HCT116 (cell line): ENCODE results near the gene CAPN13. TPM values are rescaled to one million over a fixed set of nuclear protein-coding genes. Genes with fewer than 3 reads are reported as not detected.

ENCODE experiments used
- ATAC-seq: fragments of 200-7000 bp; cut with Tn5 transposase; 2 replicates; pipeline ENCODE4 v1.9.1; 2020; ENCODE audit warnings: mild to moderate bottlenecking, moderate library complexity
- BruUV-seq: library from RNA; stranded (reverse); fragments of 400-500 nt; replicated peaks from 2 replicates; lab custom pipeline; 2021; lab: Mats Ljungman, UMichigan
- CTCF ChIA-PET: fragments of 300-600 bp; sonication (Branson Sonifier 250); formaldehyde crosslinking; loops from one replicate; lab custom pipeline; 2021; ENCODE audit warnings: antibody characterized with exemption; lab: Charles Lee
- POLR2A ChIA-PET: fragments of 300-600, 350-600 bp; sonication (Branson Sonifier 250); formaldehyde crosslinking; loops from one replicate; lab custom pipeline; 2021; ENCODE audit warnings: antibody characterized with exemption; lab: Charles Lee
- RAD21 ChIA-PET, 2 experiments: fragments of 300-600 bp; sonication (Branson Sonifier 250); formaldehyde crosslinking; loops; one replicate each; lab custom pipeline; 2023; ENCODE audit warnings: low total read pairs in 2 of 2; ENCODE audit not compliant: uncharacterized antibody in 2 of 2, unreplicated experiment in 2 of 2, low non-redundant PET in 1 of 2; lab: Charles Lee
- DNase-seq: peaks from one replicate; pipeline ENCODE4 v3.0.0-alpha.2; 2010; ENCODE audit warnings: low read depth, low spot score
- H2AFZ ChIP-seq: fragments of 200-600 bp; shearing (Covaris generic), sonication (generic); 2 replicates; pipeline ENCODE4 v1.6.1; 2017; ENCODE audit warnings: low read depth, mixed run types, mixed read lengths, antibody characterized with exemption, low read length; ENCODE audit not compliant: poor library complexity, severe bottlenecking
- H3K27ac ChIP-seq: 2 replicates; pipeline ENCODE4 v1.5.1; 2012; ENCODE audit warnings: low read depth, low read length
- H3K27me3 ChIP-seq: fragments of 200-600 bp; sonication (generic); 2 replicates; pipeline ENCODE4 v1.6.1; 2016; ENCODE audit warnings: mixed run types, low read length, mixed read lengths; ENCODE audit not compliant: insufficient read depth
- H3K36me3 ChIP-seq, 2 experiments: fragments of 200-500 bp in 1 of 2; fragments of 200-600 bp in 1 of 2; sonication (Bioruptor generic) in 1 of 2; sonication (generic) in 1 of 2; 2 replicates each; pipeline versions ENCODE4 v1.5.1 to v1.6.1; 2014 to 2016; ENCODE audit warnings: low read length in 2 of 2, inconsistent platforms in 1 of 2, mixed read lengths in 1 of 2, mixed run types in 1 of 2; ENCODE audit not compliant: insufficient read depth in 2 of 2, control insufficient read depth in 1 of 2
- H3K4me1 ChIP-seq, 2 experiments: fragments of 200-600 bp in 1 of 2; sonication (generic) in 1 of 2; 2 replicates each; pipeline versions ENCODE4 v1.5.1 to v1.6.1; 2012 to 2017; ENCODE audit warnings: low read length in 2 of 2, inconsistent platforms in 1 of 2, mild to moderate bottlenecking in 1 of 2, mixed read lengths in 1 of 2, mixed run types in 1 of 2, moderate library complexity in 1 of 2; ENCODE audit not compliant: insufficient read depth in 2 of 2, control insufficient read depth in 1 of 2
- H3K4me2 ChIP-seq: fragments of 200-600 bp; sonication (generic); 2 replicates; pipeline ENCODE4 v1.6.1; 2017; ENCODE audit warnings: mixed run types, low read length, mixed read lengths
- H3K4me3 ChIP-seq, 2 experiments: fragments of 200-600 bp in 1 of 2; sonication (generic) in 1 of 2; replicated peaks in 1 of 2; 2 replicates each; pipeline ENCODE4 v1.5.1; 2011 to 2016; ENCODE audit warnings: low read length in 2 of 2, control low read depth in 1 of 2, low read depth in 1 of 2, mild to moderate bottlenecking in 1 of 2, mixed read lengths in 1 of 2, mixed run types in 1 of 2
- H3K79me2 ChIP-seq: fragments of 200-600 bp; sonication (generic); 2 replicates; pipeline ENCODE4 v1.6.1; 2017; ENCODE audit warnings: mild to moderate bottlenecking, mixed run types, low read length, moderate library complexity, mixed read lengths; ENCODE audit not compliant: insufficient read depth
- H3K9ac ChIP-seq: fragments of 200-600 bp; sonication (generic); 2 replicates; pipeline ENCODE4 v1.6.1; 2016; ENCODE audit warnings: low read length, mixed read lengths
- H3K9me2 ChIP-seq: fragments of 200-600 bp; sonication (generic), shearing (Covaris generic); 2 replicates; pipeline ENCODE4 v1.6.1; 2017; ENCODE audit warnings: mixed run types, mild to moderate bottlenecking, moderate library complexity; ENCODE audit not compliant: insufficient read depth
- H3K9me3 ChIP-seq, 2 experiments: fragments of 200-500 bp in 1 of 2; fragments of 200-600 bp in 1 of 2; sonication (Bioruptor generic) in 1 of 2; sonication (generic) in 1 of 2; 2 replicates each; pipeline ENCODE4 v1.6.1; 2014 to 2017; ENCODE audit warnings: low read length in 2 of 2, mixed read lengths in 2 of 2, inconsistent platforms in 1 of 2, low read depth in 1 of 2, mild to moderate bottlenecking in 1 of 2, mixed run types in 1 of 2, moderate library complexity in 1 of 2; ENCODE audit not compliant: control insufficient read depth in 1 of 2, insufficient read depth in 1 of 2
- H4K20me1 ChIP-seq: fragments of 200-600 bp; sonication (generic), shearing (Covaris generic); 2 replicates; pipeline ENCODE4 v1.6.1; 2017; ENCODE audit warnings: mixed run types, mild to moderate bottlenecking, moderate library complexity; ENCODE audit not compliant: insufficient read depth
- CBX3 ChIP-seq: IDR thresholded peaks from 2 replicates; pipeline ENCODE4 v1.6.1; 2012; ENCODE audit warnings: low read depth
- CEBPB ChIP-seq: IDR thresholded peaks from 2 replicates; pipeline ENCODE4 v1.6.1; 2012; ENCODE audit warnings: low read depth
- ELF1 ChIP-seq: IDR thresholded peaks from 2 replicates; pipeline ENCODE4 v1.6.1; 2012; ENCODE audit warnings: low read depth, borderline replicate concordance
- EZH2 ChIP-seq: fragments of 200-600 bp; sonication (generic); IDR thresholded peaks from 2 replicates; pipeline ENCODE4 v1.6.1; 2017; ENCODE audit warnings: antibody characterized with exemption, mixed run types
- EZH2phosphoT487 ChIP-seq: fragments of 200-600 bp; IDR thresholded peaks from 2 replicates; pipeline ENCODE4 v1.6.1; 2018; ENCODE audit warnings: antibody characterized with exemption, borderline replicate concordance
- FOSL1 ChIP-seq: IDR thresholded peaks from 2 replicates; pipeline ENCODE4 v1.6.1; 2012; ENCODE audit warnings: low read depth
- JUND ChIP-seq: IDR thresholded peaks from 2 replicates; pipeline ENCODE4 v1.6.1; 2012
- POLR2A ChIP-seq: IDR thresholded peaks from 2 replicates; pipeline ENCODE4 v1.7.0; 2011; ENCODE audit warnings: borderline replicate concordance; ENCODE audit not compliant: insufficient read depth, insufficient read length; ENCODE audit errors: extremely low read depth
- RAD21 ChIP-seq: IDR thresholded peaks from 2 replicates; pipeline ENCODE4 v1.6.1; 2012; ENCODE audit warnings: low read depth, mild to moderate bottlenecking
- SP1 ChIP-seq: IDR thresholded peaks from 2 replicates; pipeline ENCODE4 v1.6.1; 2012; ENCODE audit warnings: low read depth
- SRF ChIP-seq: IDR thresholded peaks from 2 replicates; pipeline ENCODE4 v1.6.1; 2012; ENCODE audit warnings: low read depth
- YY1 ChIP-seq: IDR thresholded peaks from 2 replicates; pipeline ENCODE4 v1.6.1; 2011; ENCODE audit warnings: low read length, low read depth, moderate library complexity, mild to moderate bottlenecking; ENCODE audit not compliant: insufficient replicate concordance; ENCODE audit errors: extremely low read depth
- ZFX ChIP-seq: fragments of 450-650 bp; IDR thresholded peaks from 2 replicates; pipeline ENCODE4 v1.6.1; 2017
- ZNF274 ChIP-seq: fragments of 200-500 bp; sonication (Bioruptor generic); IDR thresholded peaks from 2 replicates; pipeline ENCODE4 v1.6.1; 2014; ENCODE audit warnings: mild to moderate bottlenecking, low read depth, low read length, inconsistent platforms
- intact Hi-C: fragments of 100-400 bp; cut with micrococcal nuclease; formaldehyde crosslinking; loops from 2 replicates; pipeline ENCODE4 v1.10.0; 2022
- total RNA-seq: library from RNA; stranded (reverse); gene quantifications from one replicate; pipeline ENCODE4 v1.2.1, GENCODE V29; 2021; ENCODE audit not compliant: unreplicated experiment
- TF ChIP-seq, protein P1 (sequence below), 3 experiments: fragments of 200-600 bp in 1 of 3; sonication (generic) in 1 of 3; IDR thresholded peaks in 2 of 3; conservative IDR thresholded peaks in 1 of 3; 2 replicates each; pipeline ENCODE4 v1.5.1; 2012 to 2017; ENCODE audit warnings: low read depth in 2 of 3, low read length in 2 of 3, antibody characterized with exemption in 1 of 3, borderline replicate concordance in 1 of 3, control low read depth in 1 of 3, mild to moderate bottlenecking in 1 of 3, mixed read lengths in 1 of 3, mixed run types in 1 of 3, moderate library complexity in 1 of 3; ENCODE audit not compliant: insufficient read depth in 1 of 3
- TF ChIP-seq, protein P2 (sequence below): IDR thresholded peaks from 2 replicates; pipeline ENCODE4 v1.6.1; 2012; ENCODE audit warnings: low read depth
- TF ChIP-seq, protein P3 (sequence below): IDR thresholded peaks from 2 replicates; pipeline ENCODE4 v1.6.1; 2012

The CAPN13 gene
- total RNA-seq, 1 experiment from 2014 or later: 0.25 TPM

DNA sequence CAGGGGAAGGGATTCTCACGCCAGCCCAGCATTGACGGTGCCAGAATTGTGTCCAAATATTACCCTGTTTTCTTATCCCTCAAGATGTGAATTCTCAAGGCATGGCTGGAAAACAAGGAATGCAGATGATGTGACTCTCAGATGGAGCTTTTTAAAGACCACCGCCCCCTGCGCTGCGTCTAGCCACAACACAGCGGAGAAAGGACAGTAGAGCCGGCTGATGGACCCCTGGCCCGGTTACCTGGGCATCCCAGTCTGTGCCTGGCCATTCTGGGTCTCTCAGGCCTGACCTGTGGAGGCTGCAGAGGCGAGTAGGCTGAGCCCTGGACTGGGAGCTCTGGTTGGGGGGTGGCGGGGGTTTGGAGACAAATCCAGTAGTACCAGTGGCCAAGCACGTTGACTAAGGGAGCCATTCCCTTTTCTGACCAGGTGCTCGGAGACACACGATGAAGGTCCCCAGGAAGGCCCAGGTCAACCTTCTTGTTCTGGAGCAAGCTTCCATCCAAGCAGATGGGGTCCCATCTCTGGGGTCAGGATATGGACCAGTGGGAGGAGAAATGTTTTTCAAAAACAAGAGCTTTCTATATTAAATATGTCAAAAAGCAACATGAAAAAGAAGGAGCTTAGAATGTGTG, 5.3 kb downstream of the CAPN13 start:
- ATAC-seq: no peak
- Histone ChIP-seq H3K4me1 (peaks cover 0 to under 1% of the 10 kb centered on the region in 2 experiments; a peak in 1 of 4 replicates), H3K4me2 (no peak overlapping the region), H3K36me3 (no peaks in the 10 kb centered on the region), H3K27ac (no peak overlapping the region), H3K9me2 (no peaks in the 10 kb centered on the region), H3K79me2 (no peaks in the 10 kb centered on the region), H4K20me1 (no peaks in the 10 kb centered on the region), H3K9ac (no peak overlapping the region), H3K4me3 (no peak overlapping the region), H3K9me3 (no peaks in the 10 kb centered on the region), H3K27me3 (peaks cover 20% of the 10 kb centered on the region), H2AFZ (no peak overlapping the region)
- ChIA-PET CTCF (no interaction called here), RAD21 (no interaction called here), POLR2A (no interaction called here)
- DNase-seq: no peak
- BruUV-seq: no TSS peak
- no peak for TF ChIP-seq EZH2
- TF ChIP-seq ZFX: no peak
- no peak for TF ChIP-seq FOSL1
- no peak for TF ChIP-seq EZH2phosphoT487
- TF ChIP-seq ZNF274: no peak
- TF ChIP-seq CBX3: no peak
- TF ChIP-seq, protein P1, sequence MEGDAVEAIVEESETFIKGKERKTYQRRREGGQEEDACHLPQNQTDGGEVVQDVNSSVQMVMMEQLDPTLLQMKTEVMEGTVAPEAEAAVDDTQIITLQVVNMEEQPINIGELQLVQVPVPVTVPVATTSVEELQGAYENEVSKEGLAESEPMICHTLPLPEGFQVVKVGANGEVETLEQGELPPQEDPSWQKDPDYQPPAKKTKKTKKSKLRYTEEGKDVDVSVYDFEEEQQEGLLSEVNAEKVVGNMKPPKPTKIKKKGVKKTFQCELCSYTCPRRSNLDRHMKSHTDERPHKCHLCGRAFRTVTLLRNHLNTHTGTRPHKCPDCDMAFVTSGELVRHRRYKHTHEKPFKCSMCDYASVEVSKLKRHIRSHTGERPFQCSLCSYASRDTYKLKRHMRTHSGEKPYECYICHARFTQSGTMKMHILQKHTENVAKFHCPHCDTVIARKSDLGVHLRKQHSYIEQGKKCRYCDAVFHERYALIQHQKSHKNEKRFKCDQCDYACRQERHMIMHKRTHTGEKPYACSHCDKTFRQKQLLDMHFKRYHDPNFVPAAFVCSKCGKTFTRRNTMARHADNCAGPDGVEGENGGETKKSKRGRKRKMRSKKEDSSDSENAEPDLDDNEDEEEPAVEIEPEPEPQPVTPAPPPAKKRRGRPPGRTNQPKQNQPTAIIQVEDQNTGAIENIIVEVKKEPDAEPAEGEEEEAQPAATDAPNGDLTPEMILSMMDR (IDR thresholded peaks at IDR 0.05 in 2 of 3, conservative IDR thresholded peaks at IDR 0.05 in 1 of 3; ENCODE audit: borderline replicate concordance in 1 of 3, insufficient read depth in 1 of 3, low read depth in 2 of 3, low read length in 2 of 3): no peak
- no peak for TF ChIP-seq ELF1
- intact Hi-C loops: no loop called here

DNA sequence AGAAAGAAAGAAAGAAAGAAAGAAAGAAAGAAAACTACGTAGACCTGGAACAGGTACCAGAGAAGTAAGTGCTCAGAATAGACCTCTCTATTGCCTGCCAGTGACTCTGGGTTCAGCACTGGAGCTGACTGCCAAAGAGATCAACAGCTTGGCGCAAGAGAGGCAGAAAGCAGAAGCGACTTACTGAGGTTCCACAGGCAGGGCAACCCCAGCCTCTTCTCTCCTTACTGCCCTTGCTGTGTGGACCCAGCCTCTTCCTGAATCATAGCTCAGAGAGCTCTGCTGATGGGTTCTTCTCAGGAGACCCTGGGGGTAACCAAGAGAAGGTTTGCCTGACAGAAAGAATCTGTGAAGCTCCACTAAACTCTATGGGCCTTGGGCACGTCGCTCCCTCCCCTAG, 7.1 kb downstream of the CAPN13 start:
- H3K27me3 ChIP-seq: peaks cover 27% of the 10 kb centered on the region
- no peak overlapping the region for H3K4me3 ChIP-seq
- ChIA-PET CTCF (no interaction called here), POLR2A (no interaction called here), RAD21 (no interaction called here)
- no peaks in the 10 kb centered on the region for H3K4me1 ChIP-seq
- no peaks in the 10 kb centered on the region for H3K79me2 ChIP-seq
- no peak overlapping the region for H3K9ac ChIP-seq
- no peak for DNase-seq
- H3K27ac ChIP-seq: no peak overlapping the region
- no peaks in the 10 kb centered on the region for H3K36me3 ChIP-seq
- H2AFZ ChIP-seq: no peak overlapping the region
- no peaks in the 10 kb centered on the region for H3K9me2 ChIP-seq
- BruUV-seq: no TSS peak
- intact Hi-C loops: no loop called here
- no peak overlapping the region for H3K4me2 ChIP-seq
- no peak for ATAC-seq
- no peaks in the 10 kb centered on the region for H4K20me1 ChIP-seq
- no peaks in the 10 kb centered on the region for H3K9me3 ChIP-seq
- no peak for TF ChIP-seq SRF
- no peak for TF ChIP-seq ZFX
- TF ChIP-seq, protein P2, sequence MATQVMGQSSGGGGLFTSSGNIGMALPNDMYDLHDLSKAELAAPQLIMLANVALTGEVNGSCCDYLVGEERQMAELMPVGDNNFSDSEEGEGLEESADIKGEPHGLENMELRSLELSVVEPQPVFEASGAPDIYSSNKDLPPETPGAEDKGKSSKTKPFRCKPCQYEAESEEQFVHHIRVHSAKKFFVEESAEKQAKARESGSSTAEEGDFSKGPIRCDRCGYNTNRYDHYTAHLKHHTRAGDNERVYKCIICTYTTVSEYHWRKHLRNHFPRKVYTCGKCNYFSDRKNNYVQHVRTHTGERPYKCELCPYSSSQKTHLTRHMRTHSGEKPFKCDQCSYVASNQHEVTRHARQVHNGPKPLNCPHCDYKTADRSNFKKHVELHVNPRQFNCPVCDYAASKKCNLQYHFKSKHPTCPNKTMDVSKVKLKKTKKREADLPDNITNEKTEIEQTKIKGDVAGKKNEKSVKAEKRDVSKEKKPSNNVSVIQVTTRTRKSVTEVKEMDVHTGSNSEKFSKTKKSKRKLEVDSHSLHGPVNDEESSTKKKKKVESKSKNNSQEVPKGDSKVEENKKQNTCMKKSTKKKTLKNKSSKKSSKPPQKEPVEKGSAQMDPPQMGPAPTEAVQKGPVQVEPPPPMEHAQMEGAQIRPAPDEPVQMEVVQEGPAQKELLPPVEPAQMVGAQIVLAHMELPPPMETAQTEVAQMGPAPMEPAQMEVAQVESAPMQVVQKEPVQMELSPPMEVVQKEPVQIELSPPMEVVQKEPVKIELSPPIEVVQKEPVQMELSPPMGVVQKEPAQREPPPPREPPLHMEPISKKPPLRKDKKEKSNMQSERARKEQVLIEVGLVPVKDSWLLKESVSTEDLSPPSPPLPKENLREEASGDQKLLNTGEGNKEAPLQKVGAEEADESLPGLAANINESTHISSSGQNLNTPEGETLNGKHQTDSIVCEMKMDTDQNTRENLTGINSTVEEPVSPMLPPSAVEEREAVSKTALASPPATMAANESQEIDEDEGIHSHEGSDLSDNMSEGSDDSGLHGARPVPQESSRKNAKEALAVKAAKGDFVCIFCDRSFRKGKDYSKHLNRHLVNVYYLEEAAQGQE: no peak
- no peak for TF ChIP-seq EZH2
- no peak for TF ChIP-seq JUND
- TF ChIP-seq SP1: no peak
- TF ChIP-seq YY1: no peak
- no peak for TF ChIP-seq CBX3
- no peak for TF ChIP-seq CEBPB
- TF ChIP-seq, protein P3, sequence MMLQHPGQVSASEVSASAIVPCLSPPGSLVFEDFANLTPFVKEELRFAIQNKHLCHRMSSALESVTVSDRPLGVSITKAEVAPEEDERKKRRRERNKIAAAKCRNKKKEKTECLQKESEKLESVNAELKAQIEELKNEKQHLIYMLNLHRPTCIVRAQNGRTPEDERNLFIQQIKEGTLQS: no peak
- TF ChIP-seq POLR2A: no peak
- TF ChIP-seq RAD21: no peak
- TF ChIP-seq EZH2phosphoT487: no peak
